Eye (tissue), 1 donor: ENCODE results near the gene HPCAL4.

ENCODE experiments used
- DNase-seq: peaks from one replicate; pipeline ENCODE4 v3.0.0-alpha.2; 2015

Gene HPCAL4

DNA sequence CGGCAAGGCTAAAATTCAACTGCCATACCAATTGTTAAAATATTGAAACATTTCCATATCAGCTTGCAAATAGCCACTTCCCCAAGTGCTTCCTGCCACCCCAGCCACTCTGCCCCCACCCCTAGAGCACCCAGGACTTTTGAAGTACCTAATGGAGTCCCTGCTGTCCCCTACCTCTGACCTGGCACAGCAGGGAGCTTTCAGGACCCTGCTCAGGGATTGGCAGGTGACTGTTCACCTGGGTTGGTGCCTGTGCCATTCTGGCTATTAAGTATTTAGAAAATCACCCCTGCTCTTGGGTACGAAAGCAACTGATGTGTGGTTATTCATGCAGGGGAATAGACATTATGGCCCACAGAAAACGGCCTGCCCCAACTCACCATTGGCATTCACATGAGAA is 9.1 kb upstream of the HPCAL4 start:
- DNase-seq: no peak

GRCh38 chr1:39699419-39699818 is 8.2 kb upstream of the HPCAL4 start:
- no peak for DNase-seq

DNA sequence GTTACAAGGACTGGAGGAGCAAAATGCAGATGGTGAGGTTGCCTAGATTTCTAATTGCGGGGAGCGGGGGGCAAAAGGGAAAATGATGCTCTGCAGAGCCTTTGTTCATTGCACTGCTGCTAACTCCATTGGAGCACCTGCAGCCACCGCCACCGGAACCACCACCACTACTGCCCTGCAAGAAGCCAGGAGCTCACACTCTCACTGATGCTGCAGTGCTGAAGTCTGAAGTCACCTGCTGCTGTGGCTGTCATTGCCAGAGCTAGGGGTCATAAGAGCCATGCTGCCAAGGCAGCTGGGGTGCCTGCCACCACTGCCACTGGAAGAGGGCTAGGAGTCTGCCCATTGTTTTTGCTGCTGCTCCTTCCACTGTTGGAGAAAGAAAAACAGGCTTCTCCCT is 7.3 kb upstream of the HPCAL4 start:
- DNase-seq: no peak

DNA sequence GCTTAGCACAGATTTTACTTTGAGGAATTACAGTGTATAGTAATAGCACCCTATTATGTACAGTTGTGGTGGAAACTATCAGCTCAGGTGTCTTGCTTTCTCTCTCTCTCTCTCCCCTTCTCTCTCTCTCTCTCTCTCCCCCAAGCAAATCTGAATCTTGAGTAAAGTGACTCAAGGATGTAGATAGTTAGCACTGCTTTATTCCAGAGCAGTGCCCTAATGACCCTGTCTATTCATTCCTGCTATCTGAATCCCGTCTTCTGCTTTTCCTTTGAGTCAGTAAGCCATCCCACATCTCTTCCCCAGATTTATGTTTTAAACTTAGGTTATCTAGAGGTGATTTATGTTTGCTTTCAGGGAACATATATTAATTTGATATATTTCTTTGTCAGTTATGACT is 5.2 kb upstream of the HPCAL4 start:
- no peak for DNase-seq

- no peak for DNase-seq
These were observed 3.8 kb upstream of the HPCAL4 start for GRCh38 chr1:39695016-39695415.

DNA sequence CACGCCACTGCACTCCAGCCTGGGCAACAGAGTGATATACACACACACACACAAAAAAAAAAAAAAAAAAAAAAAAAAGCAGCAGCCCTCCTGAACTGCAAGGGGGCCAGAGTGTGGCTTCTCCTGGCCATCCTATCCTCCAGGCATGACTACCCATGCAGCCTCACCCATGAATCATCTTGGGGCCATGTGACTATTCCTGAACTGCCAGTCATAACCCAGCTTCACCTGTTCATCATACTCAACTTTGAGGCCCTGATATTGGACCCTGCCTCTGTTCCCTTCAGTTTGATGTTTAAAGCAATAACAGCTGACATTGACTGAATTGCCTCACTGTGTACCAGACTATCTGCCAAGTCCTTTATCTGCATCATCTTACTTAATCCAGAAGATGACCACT is 2.8 kb upstream of the HPCAL4 start:
- no peak for DNase-seq

DNA sequence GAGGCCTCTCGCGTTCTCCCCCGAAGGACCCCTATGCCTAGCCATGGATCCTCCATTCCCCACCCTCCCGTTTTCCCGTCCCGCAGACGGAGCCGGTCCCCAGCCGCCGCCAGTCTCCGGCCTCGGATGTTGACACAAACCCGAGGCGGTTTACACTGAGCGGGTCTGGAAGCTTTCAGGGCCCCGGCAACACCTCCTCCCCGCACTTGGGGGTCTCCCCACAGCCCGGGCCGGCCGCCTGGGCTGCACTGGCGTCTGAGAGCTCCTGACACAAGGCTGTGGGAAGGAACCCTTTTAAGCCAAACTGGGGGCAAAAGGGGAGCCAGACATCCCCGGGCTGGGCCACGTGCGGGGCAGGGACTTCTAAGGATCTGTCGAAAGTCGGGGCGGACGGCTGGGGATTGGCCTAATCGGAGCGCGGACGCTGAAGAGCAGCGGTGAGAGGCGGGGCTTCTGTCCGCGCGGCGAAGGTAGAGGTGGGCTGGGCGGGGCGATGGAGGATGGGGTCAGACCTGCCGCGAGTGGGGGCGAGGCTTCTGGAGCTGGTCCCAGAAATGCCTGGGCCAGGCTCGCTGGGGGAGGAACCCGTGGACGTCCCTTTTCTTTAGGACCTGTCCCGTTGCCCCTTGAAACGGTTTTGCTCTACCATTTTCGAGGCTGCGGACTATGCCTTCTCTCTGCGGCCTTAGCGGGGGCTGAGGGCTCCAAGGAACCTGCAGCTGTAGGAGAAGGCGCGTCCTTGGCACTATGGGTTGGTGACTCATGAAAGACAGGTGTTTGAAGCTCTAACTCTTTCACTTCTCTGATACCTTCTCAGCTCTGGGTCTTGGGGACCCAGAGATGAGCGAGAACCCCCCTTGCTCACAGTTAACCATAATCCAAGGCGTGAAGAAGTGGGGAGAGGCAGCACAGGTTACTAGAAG is 1.2 kb upstream of the HPCAL4 start:
- DNase-seq: peak; percentile 76

- no peak for DNase-seq
These were observed 345 bp downstream of the HPCAL4 start for GRCh38 chr1:39690794-39691382.

DNA sequence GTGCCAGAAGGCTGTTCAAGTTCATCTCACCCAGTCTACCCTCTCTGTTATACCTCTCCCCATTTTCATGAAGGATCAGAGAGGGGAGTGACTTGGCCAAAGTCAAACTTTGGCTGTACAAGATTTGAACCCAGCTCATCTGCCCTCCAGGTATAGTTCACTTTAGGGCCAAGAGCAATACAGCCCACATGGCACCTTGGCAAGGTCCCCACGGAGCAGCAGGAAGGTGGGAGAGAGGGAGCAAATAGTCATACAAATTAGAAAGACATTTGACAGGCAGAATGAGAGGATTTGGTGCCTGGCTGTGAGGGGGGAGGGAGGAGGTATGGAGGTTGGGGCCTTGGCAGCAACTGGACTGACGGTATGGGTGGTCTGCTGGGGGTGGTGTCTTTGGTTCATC is 1.0 kb downstream of the HPCAL4 start:
- DNase-seq: no peak

DNA sequence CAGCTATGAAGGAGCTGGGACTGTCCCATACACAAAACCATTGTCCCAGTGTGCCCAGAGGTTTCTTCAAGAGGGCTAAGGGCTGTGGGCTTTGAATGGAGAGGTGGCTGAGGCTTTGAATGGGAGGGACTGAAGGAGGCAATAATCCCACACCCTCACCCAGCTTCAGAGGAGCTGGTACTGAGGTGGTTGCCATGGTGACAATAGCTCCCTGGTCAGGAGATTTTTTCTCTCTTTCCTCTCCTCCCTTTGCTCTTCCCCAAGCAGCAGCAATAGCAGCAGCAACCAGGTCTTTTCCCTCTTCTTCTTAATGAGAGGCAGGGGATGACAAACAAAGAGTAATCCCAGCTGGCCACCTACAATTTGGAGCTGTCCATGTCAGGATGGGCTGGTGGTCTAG is 1.6 kb downstream of the HPCAL4 start:
- DNase-seq: peak; percentile 52

DNA sequence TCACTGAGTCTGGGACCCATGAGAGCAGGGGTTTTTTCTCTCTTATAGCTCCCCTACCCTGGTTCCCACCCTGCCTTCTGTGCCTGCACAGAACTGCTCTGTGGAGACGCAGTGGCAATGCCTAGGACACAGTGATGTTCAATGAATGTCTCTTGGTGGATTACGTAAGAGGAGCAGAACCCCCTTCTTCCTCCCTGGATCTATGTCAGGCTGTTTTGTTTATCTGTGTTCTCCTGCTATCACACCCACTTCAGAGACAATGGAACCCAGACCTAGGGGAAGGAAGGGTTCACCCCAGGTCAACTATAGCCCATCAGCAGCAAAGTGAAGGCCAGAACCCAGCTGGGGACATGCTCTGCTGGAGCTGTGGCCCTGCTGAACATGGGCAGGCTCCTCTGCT is 2.0 kb downstream of the HPCAL4 start:
- DNase-seq: no peak

DNA sequence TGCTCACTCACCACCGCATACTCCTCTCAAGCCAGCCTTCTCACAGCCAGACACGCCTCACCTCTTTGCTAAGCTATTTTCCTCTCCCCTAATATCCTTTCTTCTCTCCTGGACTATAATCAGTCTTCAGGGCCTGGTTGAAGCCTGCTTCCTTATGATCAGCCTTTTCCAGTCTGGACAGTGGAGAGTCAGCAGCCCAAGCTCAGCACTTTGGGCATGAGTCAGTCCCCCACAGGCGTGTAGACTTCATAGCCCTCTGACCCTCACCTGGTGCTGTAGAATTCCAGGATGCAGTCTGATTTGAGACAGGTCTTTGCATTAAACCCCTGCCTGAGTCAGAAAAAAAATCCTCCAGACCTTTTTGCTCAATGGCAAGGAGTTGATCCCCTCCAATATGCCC is 2.5 kb downstream of the HPCAL4 start:
- DNase-seq: no peak

DNA sequence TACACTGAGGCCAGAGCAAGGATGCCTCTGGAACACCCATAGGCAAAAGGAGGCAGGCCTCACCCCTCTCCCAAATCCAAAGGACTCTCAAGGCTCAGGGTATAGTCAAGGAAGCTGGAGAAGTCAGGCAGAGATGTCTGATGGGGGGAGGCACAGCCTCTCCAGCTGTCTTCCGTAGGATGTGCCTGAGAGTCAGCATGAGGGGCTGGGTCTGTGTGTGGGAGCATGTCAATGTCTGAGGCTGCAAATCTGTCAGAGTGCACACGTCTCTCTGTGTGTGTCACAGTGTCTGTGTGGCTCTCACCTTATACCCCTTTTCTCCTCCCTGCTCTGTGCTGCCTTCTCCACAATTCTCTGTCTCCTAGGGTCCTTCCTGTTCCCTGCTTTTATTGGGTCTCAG is 4.0 kb downstream of the HPCAL4 start:
- no peak for DNase-seq

DNA sequence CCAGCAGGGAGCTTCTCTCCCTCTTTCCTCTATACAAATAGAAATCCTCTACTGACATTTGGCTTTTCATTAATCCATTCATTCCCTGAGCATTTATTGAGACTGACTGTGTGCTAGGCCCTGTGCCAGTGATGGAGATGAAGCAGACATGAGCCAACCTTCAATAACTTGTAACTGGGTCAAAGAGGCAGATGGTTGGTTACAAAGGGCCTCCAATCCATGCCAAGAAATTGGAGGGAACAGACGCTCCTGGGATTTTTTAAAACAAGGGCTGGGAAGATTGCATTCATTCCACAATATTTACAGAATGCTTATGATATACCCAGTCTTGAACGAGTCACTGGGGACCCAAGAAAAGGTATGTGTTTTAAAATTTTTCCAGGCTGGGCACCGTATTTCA is 6.2 kb downstream of the HPCAL4 start:
- no peak for DNase-seq

GRCh38 chr1:39684313-39684664 is 6.9 kb downstream of the HPCAL4 start:
- DNase-seq: no peak

GRCh38 chr1:39683591-39684312 is 7.5 kb downstream of the HPCAL4 start:
- peak; percentile 19 for DNase-seq

DNA sequence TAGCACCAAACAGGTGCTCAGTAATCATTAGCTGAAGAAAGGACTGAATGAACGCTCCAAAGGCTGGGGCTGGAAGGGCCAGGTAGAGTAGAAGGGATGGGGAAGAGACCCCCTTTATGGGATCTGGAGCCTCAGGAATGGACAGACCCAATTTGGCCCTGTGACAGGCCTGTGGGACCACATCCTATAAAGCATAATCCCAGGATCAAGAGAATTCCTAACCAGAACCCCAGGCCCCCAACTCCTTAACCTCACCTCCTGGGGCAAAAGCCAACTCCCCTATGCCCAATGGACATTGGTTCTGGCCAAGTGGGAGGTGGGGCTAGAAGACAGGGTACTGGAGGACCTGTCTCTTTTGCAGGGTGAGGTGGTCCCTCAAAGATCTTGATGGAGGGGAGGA is 9.2 kb downstream of the HPCAL4 start:
- no peak for DNase-seq

DNA sequence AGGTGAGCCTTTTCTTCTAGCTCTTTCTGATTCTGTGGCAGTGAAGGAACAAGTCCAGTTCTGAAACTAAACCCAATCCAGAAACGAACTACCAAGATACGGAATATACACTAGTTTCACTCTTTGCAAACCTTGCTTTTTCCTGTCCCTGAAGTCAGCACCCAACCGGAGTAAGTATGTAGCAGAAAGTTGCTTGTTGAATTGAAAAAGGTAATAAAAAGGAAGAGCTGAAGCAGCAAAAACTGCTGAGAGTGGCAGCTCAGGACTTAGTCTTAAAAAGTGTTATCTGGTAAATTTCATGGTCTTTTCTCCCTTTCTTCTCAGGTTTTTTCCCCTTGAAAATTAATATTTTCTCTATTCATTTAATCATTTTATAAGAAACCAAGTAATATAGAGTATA is 9.9 kb downstream of the HPCAL4 start:
- no peak for DNase-seq

GRCh38 chr1:39680751-39681150 is 10.5 kb downstream of the HPCAL4 start:
- DNase-seq: no peak

- no peak for DNase-seq
These were observed 11.4 kb downstream of the HPCAL4 start for GRCh38 chr1:39679821-39680220.

DNA sequence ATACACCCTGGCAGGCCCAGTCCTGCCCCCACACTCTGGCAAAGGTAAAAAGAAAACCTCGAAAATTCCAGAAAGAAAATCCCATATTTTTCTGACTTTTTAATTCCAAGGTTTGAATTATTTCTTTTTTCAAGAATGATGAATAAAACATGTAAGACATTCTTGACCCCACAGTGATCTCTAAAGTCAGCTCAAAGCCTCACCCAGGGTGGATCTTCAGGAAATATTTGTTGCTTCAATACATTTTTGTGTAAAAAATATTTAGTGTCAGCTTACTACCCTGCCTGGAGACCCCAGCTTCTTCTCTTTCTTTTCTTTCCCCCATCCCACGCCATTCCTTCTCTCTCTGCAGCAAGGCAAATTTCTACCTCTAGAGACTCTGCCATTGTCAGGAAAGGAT is 12.3 kb downstream of the HPCAL4 start:
- no peak for DNase-seq

DNA sequence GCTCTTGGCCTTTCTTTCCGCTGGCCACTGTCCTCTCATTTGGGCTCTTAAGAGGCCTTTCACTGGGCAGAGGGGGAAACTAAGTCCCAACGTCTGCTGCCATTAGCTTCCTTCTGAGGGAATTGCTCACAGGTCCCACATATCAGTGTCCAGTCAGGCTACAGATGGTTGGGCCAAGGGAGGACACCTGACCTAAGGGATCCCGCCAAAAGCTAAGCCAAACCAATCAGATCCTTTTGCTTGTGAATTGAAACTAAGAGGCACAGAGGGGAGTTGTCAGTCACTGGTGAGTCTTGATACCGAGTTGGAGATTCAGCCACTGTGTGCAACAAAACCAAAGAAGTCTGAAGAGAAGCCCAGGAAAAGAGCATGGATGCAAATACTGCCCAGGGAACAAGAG is 13.6 kb downstream of the HPCAL4 start:
- DNase-seq: no peak

DNA sequence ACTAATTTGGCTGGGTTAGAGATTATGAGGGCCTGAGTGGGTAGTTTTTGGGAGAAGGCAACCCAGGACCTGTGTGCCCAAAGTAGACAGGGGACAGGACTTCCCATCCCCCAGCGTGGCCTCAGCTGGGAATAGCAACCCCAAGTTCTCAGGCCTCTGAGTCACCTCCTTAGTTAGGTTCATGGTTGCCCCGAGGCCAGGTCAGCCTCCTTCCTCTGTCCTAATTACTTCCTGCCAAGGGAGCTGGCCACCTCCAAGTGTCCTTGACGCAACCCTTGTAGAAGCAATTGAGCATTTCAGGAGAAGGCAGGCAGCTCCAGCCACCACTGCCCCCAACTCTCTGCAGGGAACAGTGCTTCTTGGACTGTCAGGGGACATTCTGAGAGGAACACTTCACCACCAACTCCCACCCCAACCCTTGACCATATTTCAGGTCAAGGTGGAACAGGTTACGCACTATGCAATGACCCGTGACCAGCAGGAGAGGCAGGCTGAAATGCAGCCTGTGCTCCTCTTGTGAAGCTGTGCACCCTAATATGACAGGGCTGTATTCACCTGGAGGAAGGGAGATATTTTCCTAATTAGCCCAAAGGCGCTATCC is 14.2 kb downstream of the HPCAL4 start:
- DNase-seq: no peak

DNA sequence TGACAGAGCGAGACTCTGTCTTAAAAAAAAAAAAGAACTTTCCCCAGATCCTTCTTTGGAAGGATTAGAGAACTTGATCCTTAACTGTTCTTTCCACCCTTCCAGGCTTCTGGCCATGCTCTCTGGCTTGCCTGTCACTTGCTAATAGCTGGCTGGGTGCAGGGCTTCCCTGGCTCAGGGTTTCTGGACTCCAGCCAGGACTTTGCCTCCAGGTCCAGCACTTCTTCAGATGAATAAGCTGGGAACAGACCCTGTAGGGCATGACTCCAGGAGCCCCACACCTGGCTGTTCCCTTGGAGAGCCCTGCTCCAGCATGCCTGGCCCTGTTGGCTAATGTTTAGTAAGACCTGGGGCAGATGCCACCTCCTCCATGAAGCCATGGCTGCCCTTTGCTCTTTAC is 16.0 kb downstream of the HPCAL4 start:
- DNase-seq: no peak
